GM23338 (cell line): ENCODE results near the gene BARHL2.

Experiments
- EZH2 ChIP-seq: fragments of 200-600 bp; sonication (generic); IDR thresholded peaks from one replicate; pipeline ENCODE4 v1.8.0; 2017; ENCODE audit warnings: antibody characterized with exemption, mild to moderate bottlenecking, low read depth; ENCODE audit not compliant: unreplicated experiment
- EZH2phosphoT487 ChIP-seq: fragments of 200-600 bp; sonication (generic); IDR thresholded peaks from one replicate; pipeline ENCODE4 v1.8.1; 2018; ENCODE audit warnings: antibody characterized with exemption; ENCODE audit not compliant: unreplicated experiment
- POLR2AphosphoS5 ChIP-seq: IDR thresholded peaks from 2 replicates; pipeline ENCODE4 v1.6.1; 2016; ENCODE audit warnings: antibody characterized with exemption, low read depth
- STAT1 ChIP-seq: IDR thresholded peaks from one replicate; pipeline ENCODE4 v1.6.1; 2016; ENCODE audit warnings: antibody characterized with exemption; ENCODE audit not compliant: unreplicated experiment
- ZNF114 ChIP-seq: fragments of 250-450 bp; sonication (Bioruptor Pico); IDR thresholded peaks from 2 replicates; pipeline ENCODE4 v1.5.0; 2020; ENCODE audit warnings: mild to moderate bottlenecking, moderate library complexity
- ZNF331 ChIP-seq: fragments of 250-450 bp; sonication (Bioruptor Pico); IDR thresholded peaks from 2 replicates; pipeline ENCODE4 v1.5.0; 2020; ENCODE audit warnings: low read depth, mild to moderate bottlenecking, moderate library complexity
- TF ChIP-seq, protein P1 (sequence below), 2 experiments: fragments of 200-600 bp in 1 of 2; sonication (generic) in 1 of 2; conservative IDR thresholded peaks; 2 replicates each; pipeline versions ENCODE4 v1.5.1 to v1.6.1; 2016 to 2017; ENCODE audit warnings: antibody characterized with exemption in 2 of 2, low read depth in 2 of 2, mild to moderate bottlenecking in 2 of 2, moderate library complexity in 1 of 2

GRCh38 chr1:90712915-90713730, 4.0 kb downstream of the BARHL2 start:
- TF ChIP-seq, protein P1, sequence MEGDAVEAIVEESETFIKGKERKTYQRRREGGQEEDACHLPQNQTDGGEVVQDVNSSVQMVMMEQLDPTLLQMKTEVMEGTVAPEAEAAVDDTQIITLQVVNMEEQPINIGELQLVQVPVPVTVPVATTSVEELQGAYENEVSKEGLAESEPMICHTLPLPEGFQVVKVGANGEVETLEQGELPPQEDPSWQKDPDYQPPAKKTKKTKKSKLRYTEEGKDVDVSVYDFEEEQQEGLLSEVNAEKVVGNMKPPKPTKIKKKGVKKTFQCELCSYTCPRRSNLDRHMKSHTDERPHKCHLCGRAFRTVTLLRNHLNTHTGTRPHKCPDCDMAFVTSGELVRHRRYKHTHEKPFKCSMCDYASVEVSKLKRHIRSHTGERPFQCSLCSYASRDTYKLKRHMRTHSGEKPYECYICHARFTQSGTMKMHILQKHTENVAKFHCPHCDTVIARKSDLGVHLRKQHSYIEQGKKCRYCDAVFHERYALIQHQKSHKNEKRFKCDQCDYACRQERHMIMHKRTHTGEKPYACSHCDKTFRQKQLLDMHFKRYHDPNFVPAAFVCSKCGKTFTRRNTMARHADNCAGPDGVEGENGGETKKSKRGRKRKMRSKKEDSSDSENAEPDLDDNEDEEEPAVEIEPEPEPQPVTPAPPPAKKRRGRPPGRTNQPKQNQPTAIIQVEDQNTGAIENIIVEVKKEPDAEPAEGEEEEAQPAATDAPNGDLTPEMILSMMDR (conservative IDR thresholded peaks at IDR 0.05; ENCODE audit: low read depth in 2 of 2), result no peak
- TF ChIP-seq EZH2, result peak; percentile 71
- no peak for TF ChIP-seq STAT1
- no peak for TF ChIP-seq POLR2AphosphoS5
- no peak for TF ChIP-seq EZH2phosphoT487
- no peak for TF ChIP-seq ZNF114 (CRISPR knock-in tag)
- no peak for TF ChIP-seq ZNF331 (CRISPR knock-in tag)
